ENCODE measurements around the gene RFXAP.

RFXAP gene

DNA sequence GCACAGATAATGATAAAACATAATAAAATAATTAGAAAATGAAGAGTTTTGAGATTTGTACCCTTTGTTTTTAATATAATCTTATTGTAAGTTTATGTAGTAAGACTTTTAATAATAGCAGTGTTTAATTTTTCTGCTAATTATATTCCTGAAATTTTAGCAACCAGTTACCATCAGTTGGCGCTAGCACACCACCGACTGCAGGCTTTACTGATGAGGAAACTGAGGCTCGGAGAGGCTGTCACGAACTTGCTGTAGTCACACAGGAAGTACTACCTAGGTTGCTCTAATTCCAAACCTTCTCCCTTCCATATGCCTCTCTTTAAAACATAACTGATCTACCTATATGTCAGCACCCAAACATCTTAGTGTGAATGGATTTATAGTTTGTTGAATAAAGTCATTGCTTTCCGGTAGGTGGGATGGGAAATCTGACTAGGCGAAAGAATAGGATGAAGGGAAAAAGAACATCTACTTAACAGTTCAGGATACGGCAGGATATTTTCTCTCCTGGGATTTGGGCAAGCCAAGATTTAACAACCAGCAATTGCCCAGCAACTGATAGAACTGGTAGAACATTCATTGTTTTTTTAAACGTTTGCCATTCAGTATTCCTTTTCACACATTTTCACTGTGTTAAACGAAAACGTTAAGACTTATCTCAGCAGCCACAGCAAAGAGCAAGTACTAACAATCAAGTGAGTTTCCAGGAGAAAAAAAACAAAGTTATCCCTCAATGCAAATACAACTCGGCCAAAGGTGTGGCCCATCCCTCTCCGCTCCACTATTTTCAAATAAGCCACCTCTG, 822 bp upstream of the RFXAP start:
- DNase-seq (ENCODE audit: low read depth), result no peak

DNA sequence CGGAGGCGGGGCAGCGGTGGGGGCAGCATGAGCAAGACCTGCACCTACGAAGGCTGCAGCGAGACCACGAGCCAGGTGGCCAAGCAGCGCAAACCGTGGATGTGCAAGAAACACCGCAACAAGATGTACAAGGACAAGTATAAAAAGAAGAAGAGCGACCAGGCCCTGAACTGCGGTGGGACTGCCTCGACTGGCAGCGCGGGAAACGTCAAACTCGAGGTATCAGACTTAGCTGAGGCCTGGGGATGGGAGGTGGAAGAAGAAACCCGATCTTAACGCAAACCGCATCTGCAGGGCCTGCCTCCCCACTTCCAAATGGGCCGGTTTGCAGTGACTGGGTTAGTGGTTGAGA, 693 bp downstream of the RFXAP start:
- peak; percentile 1 for DNase-seq (ENCODE audit: low read depth)

DNA sequence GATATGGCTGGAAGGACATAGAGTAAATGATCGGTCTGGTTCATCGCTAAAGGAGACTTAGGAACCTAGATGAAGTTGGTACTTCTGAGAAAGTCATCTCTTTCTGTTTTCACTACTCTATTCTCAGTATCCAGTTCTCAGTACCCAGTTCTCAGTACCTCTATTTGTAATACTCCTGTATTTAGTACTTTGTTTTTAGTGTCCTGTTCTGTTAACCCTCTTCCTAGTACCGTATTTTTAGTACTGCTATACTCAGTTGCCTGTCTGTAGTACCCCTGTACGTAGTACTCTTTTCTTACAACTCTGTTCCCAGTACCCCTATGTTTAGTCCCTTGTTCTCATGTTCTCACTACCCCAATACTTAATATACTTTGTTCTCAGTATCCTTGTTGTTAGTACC, 1.2 kb downstream of the RFXAP start:
- no peak for DNase-seq (ENCODE audit: low read depth)

DNA sequence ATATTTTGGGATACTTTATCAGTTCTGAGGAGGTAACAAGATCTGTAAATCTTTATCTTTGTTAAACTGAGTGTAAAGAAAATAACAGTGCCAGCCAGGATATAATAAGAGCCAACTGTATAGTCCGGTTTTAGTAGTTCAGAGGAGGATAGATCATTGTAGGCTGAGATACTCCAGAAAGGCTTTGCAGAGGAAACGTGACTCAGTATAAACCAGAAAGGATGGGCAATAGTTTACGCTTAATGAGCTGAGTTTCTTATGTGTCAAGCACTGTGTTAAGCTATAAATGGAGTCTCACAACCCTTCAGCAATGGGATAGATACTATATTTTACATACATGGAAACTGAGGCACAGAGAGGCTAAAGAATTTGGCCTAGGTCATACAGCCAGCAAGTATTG, 3.8 kb downstream of the RFXAP start:
- no peak for DNase-seq (ENCODE audit: low read depth)

DNA sequence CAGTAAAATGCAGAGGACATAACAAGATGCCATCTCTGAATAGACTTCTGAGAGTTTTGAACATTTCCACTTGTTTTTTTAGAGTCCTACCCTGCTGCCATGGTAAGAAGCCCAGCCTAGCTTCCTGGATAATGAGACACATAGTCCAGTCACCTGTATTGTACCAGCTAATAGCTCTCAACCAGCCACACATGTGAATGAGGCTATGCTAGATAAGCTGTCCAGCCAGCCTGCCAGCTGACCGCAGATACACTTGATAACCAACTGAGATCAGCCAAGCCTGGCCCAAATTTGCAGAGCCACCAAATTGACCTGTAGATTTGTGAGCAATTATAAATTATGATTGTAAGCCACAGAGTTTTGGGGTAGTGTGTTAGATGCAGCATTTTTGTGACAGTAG, 10.7 kb downstream of the RFXAP start:
- DNase-seq (ENCODE audit: low read depth), result no peak

DNA sequence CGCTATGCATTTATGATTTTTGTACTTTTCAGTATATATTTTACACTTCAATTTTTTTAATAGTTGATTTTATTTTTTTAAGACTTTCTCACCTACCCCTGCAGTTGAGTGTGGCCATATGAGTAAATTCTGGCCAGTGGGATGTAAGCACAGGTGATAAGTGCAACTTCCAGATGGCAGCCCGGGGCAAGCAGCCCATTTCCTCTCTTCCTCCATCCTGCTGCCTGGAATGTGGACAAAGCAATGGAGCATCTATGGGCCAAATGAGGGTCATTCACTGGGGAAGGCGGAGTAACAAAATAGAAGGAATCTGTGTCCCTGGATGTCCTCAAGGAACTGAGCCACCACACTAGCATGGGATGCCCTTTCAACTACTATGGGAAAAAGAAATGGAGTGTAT, 12.3 kb downstream of the RFXAP start:
- DNase-seq (ENCODE audit: low read depth), result no peak

DNA sequence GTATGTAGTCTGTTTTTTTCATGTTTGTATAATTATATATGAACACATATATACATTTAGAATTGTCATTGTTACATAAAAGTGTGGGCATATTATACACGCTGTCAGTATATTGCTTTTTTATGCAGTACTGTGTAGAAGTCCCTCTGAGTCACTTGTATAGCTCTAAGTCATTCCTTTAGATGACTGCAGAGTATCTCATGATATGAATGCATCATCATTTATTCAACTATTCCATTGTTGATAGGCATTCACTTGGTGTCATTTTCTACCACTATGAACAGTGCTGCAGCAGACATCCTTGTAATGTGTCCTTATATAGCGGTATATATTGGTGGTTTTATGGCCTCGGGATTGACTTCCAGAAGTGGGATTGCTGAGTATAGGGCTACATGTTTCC, 15.3 kb downstream of the RFXAP start:
- no peak for DNase-seq (ENCODE audit: low read depth)

DNA sequence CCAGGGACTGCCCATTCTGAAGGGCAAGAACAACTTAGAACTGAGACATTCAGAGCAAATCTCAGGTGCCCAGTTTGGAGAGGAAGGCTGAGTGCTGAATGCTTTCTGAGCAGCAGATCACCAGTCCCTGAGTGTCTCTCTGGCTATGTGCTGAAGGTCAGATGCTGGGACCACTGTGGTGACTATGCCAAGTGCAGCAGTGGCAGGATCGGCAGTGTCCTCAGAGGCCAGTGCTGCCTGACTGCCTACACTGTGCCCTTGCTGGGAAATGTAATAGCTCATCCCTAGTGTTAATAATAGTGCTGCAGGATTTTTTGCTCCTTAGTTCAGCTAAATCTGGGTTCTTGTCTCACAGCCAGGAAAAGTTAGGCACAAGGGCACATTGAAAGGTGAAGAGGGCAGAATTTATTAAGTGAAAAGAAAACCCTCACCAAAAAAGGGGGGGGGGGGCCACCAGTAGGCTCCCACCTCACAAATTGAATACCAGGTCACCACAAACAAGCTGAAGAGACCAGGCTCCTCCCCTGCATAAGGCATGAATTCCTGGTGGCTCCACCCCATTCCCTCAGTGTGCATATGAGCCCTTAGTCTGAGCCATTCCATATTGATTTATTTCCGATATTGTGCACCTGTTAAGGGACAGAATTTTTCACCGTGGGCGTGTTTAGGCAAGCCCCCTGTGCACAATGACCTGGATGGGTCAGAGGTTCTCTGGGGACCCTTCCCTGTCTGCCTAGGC, 18.5 kb downstream of the RFXAP start:
- no peak for DNase-seq (ENCODE audit: low read depth)

DNA sequence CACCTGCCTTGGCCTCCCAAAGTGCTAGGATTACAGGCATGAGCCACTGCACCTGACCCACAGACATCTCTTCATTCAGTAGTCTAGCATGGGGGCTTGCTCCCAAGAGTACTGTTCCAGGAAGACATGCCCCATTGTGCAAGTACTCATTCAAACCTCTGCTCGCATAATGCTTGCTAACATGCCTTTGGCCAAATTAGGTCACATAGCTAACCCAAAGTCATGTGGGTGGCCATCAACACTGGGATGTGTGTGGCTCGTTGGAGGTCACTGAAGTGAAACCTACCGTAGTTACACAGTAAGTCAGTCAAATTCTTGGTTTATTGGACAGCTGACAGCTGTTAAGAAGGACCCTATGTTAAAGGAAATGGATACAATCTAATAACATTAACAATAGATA, 20.3 kb downstream of the RFXAP start:
- no peak for DNase-seq (ENCODE audit: low read depth)

DNA sequence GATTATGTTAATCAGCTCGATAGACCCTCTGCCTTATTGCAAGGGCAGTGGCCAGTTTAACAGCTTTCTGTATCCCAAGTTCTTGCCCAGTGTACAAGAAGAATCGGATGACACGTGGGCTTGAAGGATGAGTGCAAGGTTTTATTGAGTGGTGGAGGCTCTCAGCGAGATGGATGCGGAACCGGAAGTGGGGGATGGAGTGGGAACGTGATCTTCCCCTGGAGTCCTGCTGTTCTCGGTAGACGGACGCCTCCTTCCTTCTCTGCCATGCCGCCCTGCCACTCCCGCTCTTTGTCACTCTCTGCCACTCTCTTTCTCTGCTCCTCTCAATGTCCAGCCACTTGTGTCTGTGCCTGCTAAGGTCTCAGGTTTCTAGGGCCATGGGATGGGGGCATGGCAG, 21.0 kb downstream of the RFXAP start:
- no peak for DNase-seq (ENCODE audit: low read depth)

DNA sequence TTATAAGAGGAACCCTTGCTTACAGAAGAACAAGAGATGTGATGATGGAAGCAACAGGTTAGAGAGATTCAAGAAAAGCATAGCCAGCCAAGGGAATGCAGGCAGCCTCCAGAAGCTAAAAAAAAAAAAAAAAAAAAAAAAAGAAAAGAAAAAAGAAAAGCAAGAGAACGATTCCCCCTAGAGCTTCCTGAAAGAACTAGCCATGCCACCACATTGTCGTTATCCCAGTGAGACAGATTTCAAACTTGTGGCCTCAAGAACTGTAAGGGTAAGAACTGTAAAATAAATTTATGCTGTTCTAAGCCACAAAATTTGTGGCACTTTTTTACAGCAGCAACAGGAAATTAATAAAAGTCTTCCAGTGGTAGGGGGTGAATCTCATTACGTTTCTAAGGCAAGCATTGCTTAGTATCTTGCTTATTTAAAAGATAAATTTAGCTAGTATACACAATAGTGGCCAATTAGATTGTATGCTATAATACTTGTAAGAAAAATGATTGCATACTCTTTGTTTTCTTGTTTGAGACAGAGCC, 21.8 kb downstream of the RFXAP start:
- DNase-seq (ENCODE audit: low read depth), result no peak

DNA sequence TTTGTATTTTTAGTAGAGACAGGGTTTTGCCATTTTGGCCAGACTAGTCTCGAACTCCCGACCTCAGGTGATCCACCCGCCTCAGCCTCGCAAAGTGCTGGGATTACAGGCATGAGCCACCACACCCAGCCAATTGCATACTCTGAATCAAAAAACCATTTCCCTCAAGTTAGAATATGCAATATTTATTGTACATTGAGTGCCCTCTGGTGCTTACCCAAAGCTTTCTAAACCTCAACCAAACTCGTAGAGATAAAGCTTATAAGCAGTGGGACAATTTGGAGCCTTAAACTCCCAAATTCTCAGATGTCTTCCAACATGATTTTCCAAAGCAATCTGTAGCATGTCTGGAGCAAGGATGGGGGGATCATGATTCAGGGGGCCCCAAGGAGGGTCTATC, 22.4 kb downstream of the RFXAP start:
- DNase-seq (ENCODE audit: low read depth), result no peak

DNA sequence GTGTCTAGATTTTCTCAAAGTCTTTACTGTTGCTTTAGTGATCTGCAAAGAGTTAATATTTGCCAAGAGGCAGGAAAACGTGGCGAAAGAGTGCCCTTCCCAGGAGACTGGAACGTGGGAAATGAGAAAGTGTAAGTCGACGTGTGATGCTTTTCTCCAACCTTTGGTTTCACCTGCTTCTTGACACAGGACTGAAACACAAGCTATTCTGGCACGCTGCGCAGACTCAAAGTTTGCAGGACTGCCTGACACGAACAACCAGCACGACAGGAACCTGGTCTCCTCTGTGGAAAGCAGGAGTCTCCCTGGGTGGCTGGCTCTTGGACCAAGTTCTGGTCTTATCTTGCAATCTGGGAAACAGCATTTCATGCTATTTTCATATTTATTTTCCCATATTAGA, 28.6 kb downstream of the RFXAP start:
- DNase-seq (ENCODE audit: low read depth), result no peak

DNA sequence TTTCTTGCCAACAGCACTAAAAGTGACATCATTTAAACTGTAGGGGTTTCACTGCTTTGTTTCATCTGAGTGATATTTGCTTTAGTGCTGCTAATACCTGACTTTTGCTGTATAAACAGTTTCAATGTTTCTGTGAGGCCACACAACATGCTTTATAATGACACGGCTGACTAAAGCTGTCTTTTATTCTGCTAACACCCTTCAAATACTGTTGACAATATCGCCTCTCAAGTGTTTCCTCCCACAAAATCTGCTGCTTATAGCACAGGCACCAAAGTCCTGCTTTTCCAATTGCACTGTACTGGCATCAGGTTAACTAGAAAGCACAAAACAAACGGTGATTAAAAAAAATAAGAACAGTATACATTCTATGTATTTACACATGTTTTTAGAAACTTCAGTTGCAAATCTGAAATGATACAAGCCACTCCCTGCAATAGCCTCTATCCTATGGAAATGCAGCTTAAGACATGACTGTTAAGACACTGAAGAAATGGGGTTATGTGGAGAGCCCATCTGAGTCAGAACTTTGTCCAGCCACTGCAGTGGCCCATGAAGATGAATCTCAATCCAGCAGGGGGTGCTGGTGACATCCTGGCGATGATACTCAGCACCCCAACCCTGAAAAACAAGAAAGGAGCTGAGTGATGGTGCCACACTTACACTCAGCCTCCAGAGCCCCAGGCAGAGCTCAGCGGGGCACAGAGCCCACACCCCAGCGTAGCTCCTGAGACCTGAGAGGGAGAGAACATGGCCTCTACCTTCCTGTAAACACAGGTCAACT, 29.4 kb downstream of the RFXAP start:
- DNase-seq (ENCODE audit: low read depth), result no peak

DNA sequence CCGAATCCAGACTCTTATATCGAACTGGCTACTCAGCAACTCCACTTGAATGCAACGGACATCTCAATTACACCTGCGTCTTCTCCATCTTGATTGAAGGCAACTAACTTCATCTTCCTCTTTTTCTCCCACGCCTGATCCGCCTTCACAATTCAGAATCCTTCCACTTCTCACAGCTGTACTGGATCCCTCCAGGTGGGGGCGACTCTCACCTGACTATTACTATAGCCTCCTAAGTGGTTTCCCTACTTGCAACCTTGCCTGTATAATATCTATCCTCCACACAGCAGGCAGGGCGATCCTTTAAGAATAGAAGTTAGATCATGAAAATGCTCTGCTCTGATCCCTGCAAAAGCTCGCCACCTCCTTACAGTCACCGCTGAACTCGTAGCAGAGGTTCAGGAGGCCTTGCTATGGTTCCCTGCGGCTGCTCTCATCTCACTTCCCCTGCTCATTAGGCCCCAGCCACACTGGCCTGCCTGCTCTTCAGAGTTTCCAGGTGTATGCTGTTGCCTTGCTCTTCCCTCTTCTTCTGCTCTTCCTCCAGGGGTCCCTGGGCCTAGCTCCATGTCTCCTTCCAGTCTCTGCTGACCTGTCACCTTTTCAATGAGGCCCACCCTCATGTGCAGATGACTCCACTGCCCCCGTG, 31.9 kb downstream of the RFXAP start:
- no peak for DNase-seq (ENCODE audit: low read depth)

DNA sequence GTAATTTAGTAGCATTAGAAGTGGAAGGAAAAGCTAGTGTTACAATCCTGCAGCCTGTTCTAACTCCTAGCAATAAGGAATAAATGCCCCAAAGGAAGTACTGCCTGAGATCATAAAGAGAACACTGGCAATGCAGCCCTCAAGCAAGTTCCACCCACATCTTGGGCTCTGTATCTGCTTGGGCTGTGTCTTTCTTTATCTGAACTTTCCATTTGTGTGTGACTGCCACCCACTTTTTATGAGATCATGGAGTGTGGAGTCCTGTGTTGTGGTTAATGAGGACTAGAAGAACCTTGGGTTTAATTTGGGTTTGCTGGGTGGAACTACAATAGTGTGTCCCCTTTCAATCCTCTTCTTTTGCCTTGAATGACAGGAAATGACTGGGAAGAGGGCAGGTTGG, 38.2 kb downstream of the RFXAP start:
- DNase-seq (ENCODE audit: low read depth), result no peak

DNA sequence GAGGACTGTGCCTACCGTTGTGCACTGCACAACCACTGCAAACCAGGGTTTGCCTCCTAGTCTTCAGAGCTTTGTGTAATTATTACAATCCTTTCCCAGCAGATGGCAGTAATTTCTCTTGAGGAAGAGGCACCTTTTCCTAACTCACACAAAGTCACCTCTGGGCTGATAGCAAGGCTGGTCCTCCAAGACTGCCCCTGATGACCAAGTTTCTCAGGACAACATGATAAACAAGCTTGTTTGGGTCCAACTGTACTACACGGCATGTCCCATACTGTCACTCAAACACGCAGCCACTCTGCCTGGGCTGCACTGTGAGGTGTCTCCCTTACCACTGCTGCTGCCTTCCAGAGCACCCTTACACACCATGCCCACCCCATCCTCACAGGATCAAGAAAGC, 39.3 kb downstream of the RFXAP start:
- DNase-seq (ENCODE audit: low read depth), result no peak

DNA sequence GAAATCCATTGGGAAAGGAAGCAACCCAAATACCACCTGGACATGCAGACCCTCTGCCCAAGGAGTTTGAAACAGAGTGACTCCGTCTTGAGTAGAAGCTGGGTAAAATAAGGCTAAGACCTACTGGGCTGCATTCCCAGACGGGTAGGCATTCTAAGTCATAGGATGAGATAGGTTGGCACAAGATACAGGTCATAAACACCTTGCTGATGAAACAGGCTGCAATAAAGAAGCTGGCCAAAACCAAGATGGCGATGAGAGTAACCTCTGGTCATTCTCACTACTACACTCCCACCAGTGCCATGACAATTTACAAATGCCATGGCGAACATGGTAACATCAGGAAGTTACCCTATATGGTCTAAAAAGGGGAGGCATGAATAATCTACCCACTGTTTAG, 40.2 kb downstream of the RFXAP start:
- no peak for DNase-seq (ENCODE audit: low read depth)

DNA sequence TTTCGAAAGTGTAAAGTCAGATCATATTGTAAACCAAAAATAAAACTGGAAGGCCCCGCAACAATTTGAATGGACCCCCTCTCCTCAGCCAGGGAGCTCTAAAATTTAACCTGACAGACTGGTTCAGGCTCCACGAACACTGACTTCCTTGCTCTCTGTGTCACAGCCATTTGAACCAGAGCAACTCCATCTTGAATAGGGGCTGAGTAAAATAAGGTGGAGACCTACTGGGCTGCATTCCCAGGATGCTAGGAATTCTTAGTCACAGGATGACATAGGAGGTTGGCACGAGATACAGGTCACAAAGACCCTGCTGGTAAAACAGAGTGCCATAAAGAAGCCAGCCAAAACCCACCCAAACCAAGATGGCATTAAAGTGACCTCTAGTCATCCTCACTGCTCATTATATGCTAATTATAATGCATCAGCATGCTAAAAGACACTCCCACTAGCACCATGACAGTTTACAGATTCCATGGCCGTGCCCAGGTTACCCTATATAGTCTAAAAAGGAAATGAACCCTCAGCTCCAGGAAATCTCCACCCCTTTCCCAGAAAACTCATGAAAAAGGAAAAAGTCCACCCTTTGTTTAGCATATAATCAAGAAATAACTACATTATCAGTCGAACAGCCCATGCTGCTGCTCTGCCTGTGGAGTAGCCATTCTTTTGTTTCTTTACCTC, 43.1 kb downstream of the RFXAP start:
- no peak for DNase-seq (ENCODE audit: low read depth)

DNA sequence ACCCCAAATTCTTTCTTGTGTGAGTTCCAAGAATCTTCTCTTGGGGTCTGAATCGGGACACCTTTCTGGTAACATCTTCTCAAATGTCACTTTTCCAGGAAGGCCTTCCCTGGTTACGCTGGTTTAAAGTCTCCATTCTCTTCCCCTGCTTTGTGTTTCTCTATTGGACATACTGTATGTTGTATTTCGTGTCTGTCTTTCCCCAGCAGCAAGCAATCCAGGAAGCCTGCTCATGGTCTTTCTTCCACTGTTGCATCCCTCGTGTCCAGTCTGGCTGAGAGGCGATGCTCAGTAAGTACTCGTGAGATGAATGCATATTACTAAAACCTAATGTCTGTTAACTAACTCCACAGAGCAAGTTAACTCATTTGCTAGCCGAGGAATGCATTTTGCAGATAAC, 43.7 kb downstream of the RFXAP start:
- DNase-seq (ENCODE audit: low read depth), result no peak

DNA sequence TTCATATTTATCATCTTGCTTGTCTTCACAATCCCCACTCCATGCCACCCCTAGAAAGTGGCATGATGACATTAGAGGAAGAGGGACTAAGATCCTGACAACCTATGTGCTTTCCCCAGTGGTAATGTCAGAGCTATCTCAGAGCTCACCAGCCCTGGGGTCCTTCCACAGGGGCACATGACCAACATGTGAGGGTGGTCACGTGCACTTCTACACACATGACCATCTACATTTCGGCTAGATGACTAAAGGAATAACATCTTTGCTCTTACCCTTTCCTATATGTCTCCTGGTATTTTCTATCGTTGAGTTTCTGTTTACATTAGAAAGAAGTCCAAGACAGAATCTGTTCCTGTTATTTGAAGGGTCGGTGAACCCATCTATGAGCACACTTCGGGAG, 46.2 kb downstream of the RFXAP start:
- no peak for DNase-seq (ENCODE audit: low read depth)

DNA sequence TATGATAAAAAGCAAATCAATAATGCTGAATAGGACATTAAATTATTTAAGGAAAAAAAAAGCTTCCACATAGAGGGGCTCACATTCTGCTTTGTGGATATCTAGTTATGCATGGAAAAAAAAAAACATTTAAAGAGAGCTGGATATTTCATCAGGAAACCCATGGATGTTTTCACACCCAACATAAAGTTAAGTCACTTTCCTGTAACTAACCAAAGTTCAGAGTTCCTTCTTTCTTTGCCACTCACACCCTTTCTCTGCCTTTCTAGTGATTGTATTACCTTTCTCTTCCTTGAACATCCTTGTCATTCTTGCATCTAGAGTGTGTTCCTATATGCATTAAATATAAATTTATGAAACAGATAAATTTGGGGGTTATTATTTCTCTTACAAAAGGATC, 47.2 kb downstream of the RFXAP start:
- DNase-seq (ENCODE audit: low read depth), result no peak
